Adrenal gland (tissue), 5 donors: ENCODE data around the gene IL17RA.

Experiments
- POLR2A ChIP-seq, 2 donors: fragments of 450-650 bp; IDR thresholded peaks; one replicate each; pipeline ENCODE4 v1.6.1; 2017; ENCODE audit warnings: antibody characterized with exemption in 2 of 2, mild to moderate bottlenecking in 2 of 2, moderate library complexity in 1 of 2
- TF ChIP-seq, protein P1 (sequence below), 6 experiments: fragments of 450-650 bp in 4 of 6; fragments of 200-600 bp in 2 of 6; sonication (generic) in 1 of 6; IDR thresholded peaks; 1 replicate in 5 of 6; 2 replicates in 1 of 6; pipeline versions ENCODE4 v1.5.1 to v1.8.0; 2016 to 2021; ENCODE audit warnings: antibody characterized with exemption in 6 of 6, mild to moderate bottlenecking in 2 of 6, moderate library complexity in 1 of 6
- donor health status: DM: no; HTN: no; CAD: no.

DNA sequence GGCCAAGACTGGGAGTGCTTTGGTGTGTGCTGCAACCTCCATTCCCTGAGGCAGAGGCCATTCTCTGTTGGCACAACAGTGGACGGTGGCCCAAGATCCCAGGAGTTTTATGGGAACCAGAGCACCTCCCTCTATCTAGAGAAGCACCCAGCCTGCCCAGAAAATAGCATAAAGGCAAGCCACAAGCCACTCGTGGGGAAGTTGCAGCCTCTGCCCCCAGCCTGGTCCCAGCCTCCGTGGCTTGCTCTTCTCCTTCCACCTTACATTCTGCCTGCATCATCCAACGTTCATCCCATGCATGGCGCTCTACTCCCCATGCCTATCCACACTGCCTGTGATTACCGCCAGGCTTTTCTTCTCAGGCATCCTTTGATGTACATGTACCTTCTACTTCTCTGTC lies 15.8 kb downstream of the IL17RA start:
- TF ChIP-seq, protein P1, sequence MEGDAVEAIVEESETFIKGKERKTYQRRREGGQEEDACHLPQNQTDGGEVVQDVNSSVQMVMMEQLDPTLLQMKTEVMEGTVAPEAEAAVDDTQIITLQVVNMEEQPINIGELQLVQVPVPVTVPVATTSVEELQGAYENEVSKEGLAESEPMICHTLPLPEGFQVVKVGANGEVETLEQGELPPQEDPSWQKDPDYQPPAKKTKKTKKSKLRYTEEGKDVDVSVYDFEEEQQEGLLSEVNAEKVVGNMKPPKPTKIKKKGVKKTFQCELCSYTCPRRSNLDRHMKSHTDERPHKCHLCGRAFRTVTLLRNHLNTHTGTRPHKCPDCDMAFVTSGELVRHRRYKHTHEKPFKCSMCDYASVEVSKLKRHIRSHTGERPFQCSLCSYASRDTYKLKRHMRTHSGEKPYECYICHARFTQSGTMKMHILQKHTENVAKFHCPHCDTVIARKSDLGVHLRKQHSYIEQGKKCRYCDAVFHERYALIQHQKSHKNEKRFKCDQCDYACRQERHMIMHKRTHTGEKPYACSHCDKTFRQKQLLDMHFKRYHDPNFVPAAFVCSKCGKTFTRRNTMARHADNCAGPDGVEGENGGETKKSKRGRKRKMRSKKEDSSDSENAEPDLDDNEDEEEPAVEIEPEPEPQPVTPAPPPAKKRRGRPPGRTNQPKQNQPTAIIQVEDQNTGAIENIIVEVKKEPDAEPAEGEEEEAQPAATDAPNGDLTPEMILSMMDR (IDR thresholded peaks at IDR 0.05): no peak
- no peak for TF ChIP-seq POLR2A (IDR thresholded peaks at IDR 0.05)
